Measurements from ENCODE around the gene BAIAP2. TPM values are rescaled to one million over a fixed set of nuclear protein-coding genes. Genes with fewer than 3 reads are reported as not detected.

The BAIAP2 gene
- total RNA-seq, 1 donor from 2014 or later, result 14.4 TPM

- TF ChIP-seq, protein P1, sequence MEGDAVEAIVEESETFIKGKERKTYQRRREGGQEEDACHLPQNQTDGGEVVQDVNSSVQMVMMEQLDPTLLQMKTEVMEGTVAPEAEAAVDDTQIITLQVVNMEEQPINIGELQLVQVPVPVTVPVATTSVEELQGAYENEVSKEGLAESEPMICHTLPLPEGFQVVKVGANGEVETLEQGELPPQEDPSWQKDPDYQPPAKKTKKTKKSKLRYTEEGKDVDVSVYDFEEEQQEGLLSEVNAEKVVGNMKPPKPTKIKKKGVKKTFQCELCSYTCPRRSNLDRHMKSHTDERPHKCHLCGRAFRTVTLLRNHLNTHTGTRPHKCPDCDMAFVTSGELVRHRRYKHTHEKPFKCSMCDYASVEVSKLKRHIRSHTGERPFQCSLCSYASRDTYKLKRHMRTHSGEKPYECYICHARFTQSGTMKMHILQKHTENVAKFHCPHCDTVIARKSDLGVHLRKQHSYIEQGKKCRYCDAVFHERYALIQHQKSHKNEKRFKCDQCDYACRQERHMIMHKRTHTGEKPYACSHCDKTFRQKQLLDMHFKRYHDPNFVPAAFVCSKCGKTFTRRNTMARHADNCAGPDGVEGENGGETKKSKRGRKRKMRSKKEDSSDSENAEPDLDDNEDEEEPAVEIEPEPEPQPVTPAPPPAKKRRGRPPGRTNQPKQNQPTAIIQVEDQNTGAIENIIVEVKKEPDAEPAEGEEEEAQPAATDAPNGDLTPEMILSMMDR (IDR thresholded peaks at IDR 0.05), result no peak
- Histone ChIP-seq H3K4me3 (no peak overlapping the region), H3K36me3 (peaks cover 52 to 53% of the 10 kb centered on the region in 2 donors), H3K27ac (no peak overlapping the region), H3K27me3 (no peaks in the 10 kb centered on the region), H3K9me3 (no peaks in the 10 kb centered on the region), H3K4me1 (peaks cover 10% of the 10 kb centered on the region in 2 donors)
- no peak for DNase-seq (ENCODE audit: low spot score in 2 of 2)
- intact Hi-C loops (cut with DNase I), result no loop called here
Measured at GRCh38 chr17:80996422-80997305, 38.3 kb upstream of the BAIAP2 start.

DNA sequence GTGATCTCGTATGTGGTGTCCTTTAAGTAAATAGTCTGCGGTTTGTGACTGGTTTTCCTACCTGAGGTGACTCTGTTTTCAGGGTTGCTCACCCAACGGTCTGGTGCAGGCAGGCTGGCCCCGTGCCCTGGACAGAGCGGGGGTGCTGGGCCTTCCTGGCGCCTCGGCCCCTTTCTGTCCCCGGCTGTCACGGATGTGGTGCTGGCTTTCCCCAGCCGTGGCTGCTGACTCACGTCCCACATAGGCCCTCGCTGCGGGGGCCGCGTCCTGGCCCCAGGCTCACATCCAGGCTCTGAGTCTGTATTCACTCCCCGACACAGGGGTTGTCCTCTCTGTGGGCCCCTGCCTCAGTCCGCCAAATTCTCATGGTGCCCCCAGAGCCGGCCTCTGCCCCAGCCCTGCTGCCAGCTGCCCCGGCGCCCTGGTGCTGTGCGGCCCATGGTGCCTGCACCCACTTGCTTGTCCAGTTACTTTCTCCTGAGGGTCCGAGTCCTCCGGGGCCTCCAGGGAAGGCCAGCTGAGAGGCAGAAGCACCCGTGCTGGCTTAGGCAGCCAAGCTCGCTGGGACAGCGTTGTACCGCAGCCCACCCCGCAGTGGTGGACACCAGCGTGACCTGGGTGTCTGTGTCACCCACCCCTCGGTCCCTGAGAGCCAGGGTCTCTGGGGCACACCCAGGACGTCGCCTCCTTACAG, 37.4 kb upstream of the BAIAP2 start:
- H3K27me3 ChIP-seq, result no peaks in the 10 kb centered on the region
- H3K36me3 ChIP-seq, result peaks cover 52 to 53% of the 10 kb centered on the region in 2 donors
- no peak overlapping the region for H3K4me3 ChIP-seq
- no peaks in the 10 kb centered on the region for H3K9me3 ChIP-seq
- DNase-seq (ENCODE audit: low spot score in 2 of 2), result no peak
- H3K27ac ChIP-seq, result no peak overlapping the region
- intact Hi-C loops (cut with DNase I), result no loop called here
- peaks cover 7 to 11% of the 10 kb centered on the region in 2 donors for H3K4me1 ChIP-seq
- TF ChIP-seq, protein P1 (IDR thresholded peaks at IDR 0.05), result no peak

- peaks cover 52 to 53% of the 10 kb centered on the region in 2 donors for H3K36me3 ChIP-seq
- no peak overlapping the region for H3K27ac ChIP-seq
- H3K27me3 ChIP-seq, result no peaks in the 10 kb centered on the region
- DNase-seq (ENCODE audit: low spot score in 2 of 2), result no peak
- intact Hi-C loops (cut with DNase I), result no loop called here
- H3K9me3 ChIP-seq, result no peaks in the 10 kb centered on the region
- no peak overlapping the region for H3K4me3 ChIP-seq
- TF ChIP-seq, protein P1 (IDR thresholded peaks at IDR 0.05), result no peak
- H3K4me1 ChIP-seq, result peaks cover under 1 to 4% of the 10 kb centered on the region in 2 donors
Measured at GRCh38 chr17:80998118-80998747, 36.7 kb upstream of the BAIAP2 start.

GRCh38 chr17:80998748-80999535, 36.0 kb upstream of the BAIAP2 start:
- Histone ChIP-seq H3K27ac (no peak overlapping the region), H3K4me1 (peaks cover 3 to 5% of the 10 kb centered on the region in 2 donors), H3K27me3 (peaks cover 3% of the 10 kb centered on the region), H3K9me3 (no peaks in the 10 kb centered on the region), H3K36me3 (peaks cover 52 to 53% of the 10 kb centered on the region in 2 donors), H3K4me3 (no peak overlapping the region)
- intact Hi-C loops (cut with DNase I), result no loop called here
- DNase-seq (ENCODE audit: low spot score in 2 of 2), result no peak
- TF ChIP-seq, protein P1 (IDR thresholded peaks at IDR 0.05), result no peak

All from ascending aorta (tissue), 2 donors.